T follicular helper cell (primary cell): Measurements from ENCODE around the gene ST6GALNAC3.
A peak's percentile ranks its signal among the peaks of the same experiment; 100 is the strongest.

Source experiments
- DNase-seq: peaks from one replicate; pipeline ENCODE4 v3.0.0-alpha.2; 2020; ENCODE audit warnings: low read depth

ST6GALNAC3 gene

DNA sequence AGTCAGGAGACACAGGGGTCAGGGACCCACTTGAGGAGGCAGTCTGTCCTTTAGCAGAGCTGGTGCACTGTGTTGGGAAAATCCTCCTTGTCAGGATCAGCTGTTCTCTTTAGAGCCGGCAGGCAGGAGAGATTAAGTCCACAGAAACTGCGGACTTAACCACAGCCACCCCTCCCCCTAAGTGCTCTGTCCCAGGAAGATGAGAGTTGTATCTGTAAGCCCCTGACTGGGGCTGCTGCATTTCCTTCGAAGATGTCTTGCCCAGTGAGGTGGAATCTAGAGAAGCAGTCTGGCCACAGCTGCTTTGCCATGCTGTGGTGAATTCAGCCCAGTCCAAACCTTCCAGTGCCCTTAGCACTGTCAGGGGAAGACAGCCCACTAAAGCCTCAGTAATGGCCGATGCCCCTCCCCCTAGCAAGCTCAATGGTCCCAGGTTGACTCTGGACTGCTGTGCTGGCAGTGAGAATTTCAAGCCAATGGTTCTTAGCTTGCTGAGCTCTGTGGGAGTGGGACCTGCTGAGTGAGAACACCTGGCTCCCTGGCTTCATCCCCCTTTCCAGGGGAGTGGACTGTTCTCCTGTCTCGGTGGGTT, 172.8 kb downstream of the ST6GALNAC3 start:
- DNase-seq: no peak

- DNase-seq: no peak
These were observed 175.7 kb downstream of the ST6GALNAC3 start for GRCh38 chr1:76250271-76250670.

- DNase-seq: no peak
These were observed 177.9 kb downstream of the ST6GALNAC3 start for GRCh38 chr1:76252431-76252830.

GRCh38 chr1:76254104-76255030, 179.8 kb downstream of the ST6GALNAC3 start:
- DNase-seq: no peak

- no peak for DNase-seq
These were observed 182.0 kb downstream of the ST6GALNAC3 start for GRCh38 chr1:76256289-76257223.

DNA sequence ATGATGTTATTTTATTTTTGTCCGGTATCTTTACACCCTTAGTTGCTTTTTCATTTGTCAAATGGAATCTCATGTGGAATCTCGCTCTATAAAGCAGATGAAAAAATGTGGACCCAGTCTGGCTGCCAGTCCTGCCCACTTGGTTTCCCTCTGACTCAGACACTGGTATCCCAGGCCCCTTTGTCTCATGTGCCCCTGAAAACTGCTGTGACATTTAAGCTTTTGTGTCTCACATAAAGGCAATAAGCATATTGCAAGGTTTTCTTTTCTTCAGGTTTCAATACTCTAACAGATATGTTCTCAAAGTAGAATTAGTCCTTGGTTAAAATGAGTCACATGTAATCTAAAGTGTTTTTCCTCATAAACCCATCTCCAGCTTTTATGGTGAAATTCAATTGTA, 183.3 kb downstream of the ST6GALNAC3 start:
- no peak for DNase-seq

DNA sequence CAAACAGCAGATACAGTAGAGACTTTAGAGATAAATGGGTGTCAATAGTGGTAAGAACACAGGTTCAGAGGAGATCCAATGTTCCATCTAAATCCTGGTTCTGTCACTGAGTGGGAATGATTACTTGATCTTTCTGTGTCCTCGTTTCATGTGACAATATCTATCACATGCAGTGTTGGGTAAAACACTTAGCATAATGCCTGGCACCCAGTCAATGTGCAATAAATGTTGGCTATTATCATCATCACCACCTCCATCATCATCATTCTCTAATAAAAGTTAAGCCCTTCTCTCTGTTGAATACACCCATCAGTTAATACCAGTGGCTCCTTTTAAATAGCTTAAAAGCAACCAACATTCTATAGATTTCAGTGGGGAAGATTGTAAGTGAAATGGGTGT, 184.7 kb downstream of the ST6GALNAC3 start:
- DNase-seq: no peak

DNA sequence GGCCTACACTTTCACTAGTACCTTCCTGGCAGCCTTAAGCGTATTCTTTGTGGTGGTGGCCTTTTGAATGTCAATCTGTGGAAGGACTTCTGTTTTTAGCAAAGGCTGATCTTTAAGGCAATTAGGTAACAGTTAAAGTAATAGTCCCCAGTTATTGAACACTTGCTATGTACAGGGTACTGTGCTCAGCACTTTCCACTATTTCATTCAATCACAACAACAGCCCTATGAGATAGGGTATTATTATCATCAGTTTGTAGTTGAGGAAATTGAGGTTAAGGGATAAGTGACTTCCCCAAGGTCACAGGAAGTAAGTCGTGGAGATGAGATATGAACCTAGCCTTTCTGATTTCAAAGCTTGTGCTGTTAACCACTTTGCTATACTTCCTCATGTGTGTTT, 185.7 kb downstream of the ST6GALNAC3 start:
- DNase-seq: no peak

GRCh38 chr1:76262601-76263000, 188.1 kb downstream of the ST6GALNAC3 start:
- no peak for DNase-seq

DNA sequence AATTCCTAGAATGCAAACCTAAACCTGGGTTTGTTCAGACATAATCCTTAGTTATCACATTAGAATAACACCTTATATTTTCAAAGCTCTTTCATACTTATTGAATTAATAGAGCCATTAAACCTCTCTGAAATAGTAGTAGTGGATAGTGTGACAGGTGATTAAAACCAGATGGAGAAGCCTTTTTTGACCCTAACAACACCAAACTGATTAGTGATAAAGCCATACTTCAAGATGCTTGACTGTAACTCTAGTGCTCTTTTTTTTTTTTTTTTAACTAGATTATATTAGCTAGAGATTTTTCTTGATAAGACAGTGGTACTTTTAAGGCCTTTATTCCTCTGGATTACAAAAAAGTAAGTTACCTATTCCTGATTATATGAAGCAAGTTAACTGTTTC, 190.1 kb downstream of the ST6GALNAC3 start:
- DNase-seq: no peak

DNA sequence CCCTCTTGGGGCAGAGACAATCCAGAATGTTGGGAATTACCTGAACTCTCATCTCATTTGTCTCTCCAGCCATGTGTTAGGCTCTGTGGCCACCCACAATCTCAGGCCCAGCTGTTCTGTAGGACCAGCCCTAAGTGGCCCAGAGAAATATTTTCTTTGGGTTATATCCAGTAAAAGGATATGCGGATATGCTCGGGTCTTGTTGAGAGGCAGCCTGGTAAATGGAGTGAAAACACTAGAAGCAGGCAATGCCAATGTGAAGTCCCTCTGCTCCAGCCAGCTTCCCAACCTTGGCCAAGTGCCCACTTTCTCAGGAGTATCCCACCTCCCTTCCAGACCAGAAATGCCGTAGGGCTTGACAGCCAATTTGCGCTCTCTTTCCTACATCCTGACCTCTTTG, 192.2 kb downstream of the ST6GALNAC3 start:
- no peak for DNase-seq

DNA sequence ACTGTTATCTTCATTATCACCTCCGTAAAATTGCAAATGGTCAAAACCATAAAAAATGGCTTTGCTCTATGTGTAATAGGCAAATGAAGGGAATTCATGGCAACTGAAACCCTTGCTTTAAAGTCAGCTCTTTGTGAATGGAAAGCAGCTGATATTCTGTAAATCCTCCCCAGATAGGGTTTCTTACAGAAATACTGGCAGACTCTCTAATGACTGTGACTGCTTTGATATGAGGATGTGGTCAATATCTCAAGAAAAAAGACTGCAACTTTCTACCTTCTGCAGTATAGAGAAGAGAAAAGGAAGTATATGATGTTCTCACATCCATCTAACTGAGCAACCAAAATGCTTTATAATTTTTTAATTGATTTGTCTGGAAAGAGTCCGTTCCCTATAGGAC, 193.1 kb downstream of the ST6GALNAC3 start:
- DNase-seq: no peak

DNA sequence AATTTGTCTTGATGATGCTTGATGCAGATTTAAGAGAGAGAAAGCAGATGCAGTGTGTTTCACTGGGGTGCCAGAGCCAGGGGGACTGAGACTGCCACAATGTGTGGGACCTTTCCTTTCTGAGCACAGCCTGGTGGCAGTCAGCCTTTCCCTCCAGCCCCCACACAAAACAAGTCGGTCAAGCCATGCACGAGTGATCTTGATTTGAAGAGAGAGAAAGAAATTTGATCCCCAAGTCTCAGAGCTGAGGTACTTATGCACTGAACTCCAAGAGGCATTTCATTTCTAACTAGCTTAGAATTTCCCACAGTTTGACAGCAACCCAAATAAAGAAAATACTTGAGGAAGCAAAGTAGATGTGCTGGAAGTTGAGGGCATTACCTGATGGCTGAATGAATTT, 193.8 kb downstream of the ST6GALNAC3 start:
- DNase-seq: no peak

DNA sequence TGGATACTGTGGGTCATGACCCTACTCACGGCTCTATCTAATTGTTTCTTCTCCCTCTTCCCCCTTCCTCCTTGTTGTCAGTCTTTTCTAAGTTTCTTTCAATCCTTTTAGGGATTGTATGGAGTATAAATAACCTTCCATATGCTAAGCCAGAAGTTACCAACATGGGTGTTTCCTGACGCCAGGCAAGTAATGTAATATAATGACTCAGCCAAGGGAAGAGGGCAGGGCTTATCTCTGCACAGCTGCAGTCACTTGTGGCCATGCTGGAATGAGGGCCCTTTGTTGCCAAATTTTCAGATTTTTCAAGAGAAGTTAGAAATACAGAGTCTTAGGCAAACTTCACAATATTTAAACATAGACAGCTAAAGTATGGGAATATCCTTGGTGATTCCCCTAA, 194.6 kb downstream of the ST6GALNAC3 start:
- DNase-seq: no peak

GRCh38 chr1:76274302-76274701, 199.8 kb downstream of the ST6GALNAC3 start:
- DNase-seq: no peak

- DNase-seq: no peak
These were observed 200.2 kb downstream of the ST6GALNAC3 start for GRCh38 chr1:76274718-76275117.

GRCh38 chr1:76278711-76279100, 204.2 kb downstream of the ST6GALNAC3 start:
- DNase-seq: no peak

DNA sequence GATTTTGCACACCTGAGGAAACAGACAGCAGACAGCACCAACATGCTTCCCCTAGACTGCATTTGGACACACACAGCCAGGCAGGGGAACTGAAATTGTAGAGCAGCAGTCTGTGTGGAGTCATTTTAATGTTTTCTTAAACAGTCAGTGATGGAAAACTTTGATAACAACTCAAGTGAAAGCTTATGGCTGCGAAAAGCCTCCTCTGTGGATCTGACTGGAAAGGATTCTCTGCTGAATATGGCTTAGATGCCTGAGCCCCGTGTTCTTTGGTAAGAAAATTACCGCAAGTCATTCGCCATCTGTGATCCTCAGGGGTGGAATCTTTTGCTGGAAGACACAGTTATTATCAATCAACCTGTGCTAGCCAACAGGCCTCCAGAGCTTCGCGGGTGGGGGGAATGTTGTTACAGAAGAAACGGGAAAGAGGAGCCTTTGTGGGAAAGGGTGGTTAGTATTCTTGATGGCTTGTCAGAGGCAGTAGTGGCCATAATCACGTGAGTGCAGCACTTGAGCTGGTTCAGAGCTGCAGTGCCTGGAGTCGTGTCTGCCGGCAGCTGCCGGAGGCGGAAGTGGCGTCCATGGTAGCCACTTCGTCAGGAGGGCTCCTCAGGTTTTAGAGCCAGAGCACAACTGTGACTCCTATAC, 204.7 kb downstream of the ST6GALNAC3 start:
- no peak for DNase-seq

GRCh38 chr1:76281306-76281705, 206.8 kb downstream of the ST6GALNAC3 start:
- DNase-seq: no peak

GRCh38 chr1:76284842-76285241, 210.3 kb downstream of the ST6GALNAC3 start:
- DNase-seq: no peak

DNA sequence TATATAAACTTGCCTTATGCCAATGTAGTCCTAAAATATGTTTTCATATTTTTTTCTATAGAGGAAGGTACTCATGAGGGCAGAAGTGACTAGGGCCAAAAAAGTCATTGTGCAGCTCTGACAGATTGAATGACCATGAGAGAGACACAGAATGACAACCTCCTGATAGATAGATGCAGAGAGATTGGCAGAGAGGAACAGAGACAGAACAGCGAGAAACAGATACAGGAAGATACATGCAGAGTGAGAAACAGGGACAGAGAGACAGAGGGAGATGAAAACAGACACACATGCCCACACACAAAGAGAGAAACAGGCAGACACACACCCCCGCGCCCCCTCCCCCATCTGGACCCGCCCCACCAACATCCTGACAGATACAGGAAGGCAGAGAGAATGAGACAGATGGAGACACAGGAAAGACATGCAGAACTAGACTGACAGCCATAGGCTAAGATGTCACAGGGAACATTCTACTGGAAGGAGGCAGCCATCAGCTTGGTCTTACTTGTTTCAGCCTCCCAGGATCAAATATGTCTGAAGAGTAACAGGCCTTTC, 211.1 kb downstream of the ST6GALNAC3 start:
- peak; percentile 3 for DNase-seq

DNA sequence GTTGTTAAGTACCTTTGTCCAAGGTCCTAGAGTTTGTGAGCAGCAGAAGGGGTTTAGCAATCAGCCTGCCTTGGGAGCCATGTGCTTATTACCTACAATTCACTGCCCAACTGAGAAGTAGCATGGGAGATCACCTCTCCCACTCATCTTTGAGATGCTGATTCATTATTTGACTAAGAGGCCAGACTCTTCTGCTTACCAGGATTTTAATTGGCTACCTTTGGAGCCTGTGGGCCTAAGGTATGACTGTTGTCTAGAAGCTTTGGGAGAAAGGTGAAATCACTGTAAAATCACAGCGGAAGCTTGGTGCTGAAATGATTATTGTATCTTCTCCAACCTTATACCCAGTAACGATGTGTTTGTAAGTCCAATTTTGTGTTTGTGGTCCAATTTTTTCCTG, 213.4 kb downstream of the ST6GALNAC3 start:
- DNase-seq: no peak
